HL-60 (cell line): ENCODE measurements around the gene SHC1.

ENCODE experiments used
- GABPA ChIP-seq: IDR thresholded peaks from 2 replicates; pipeline ENCODE4 v1.6.1; 2012; ENCODE audit warnings: low read depth
- POLR2AphosphoS5 ChIP-seq: IDR thresholded peaks from 2 replicates; pipeline ENCODE4 v1.6.1; 2012; ENCODE audit warnings: low read depth
- SPI1 ChIP-seq: IDR thresholded peaks from 2 replicates; pipeline ENCODE4 v1.6.1; 2012; ENCODE audit warnings: low read depth, mild to moderate bottlenecking, borderline replicate concordance
- TF ChIP-seq, protein P1 (sequence below): IDR thresholded peaks from one replicate; pipeline ENCODE4 v1.5.1; 2011; ENCODE audit warnings: low read length, control low read depth, inconsistent platforms; ENCODE audit not compliant: insufficient read depth
- TF ChIP-seq, protein P2 (sequence below): IDR thresholded peaks from 2 replicates; pipeline ENCODE4 v1.6.1; 2012; ENCODE audit warnings: low read depth; ENCODE audit not compliant: insufficient replicate concordance

DNA sequence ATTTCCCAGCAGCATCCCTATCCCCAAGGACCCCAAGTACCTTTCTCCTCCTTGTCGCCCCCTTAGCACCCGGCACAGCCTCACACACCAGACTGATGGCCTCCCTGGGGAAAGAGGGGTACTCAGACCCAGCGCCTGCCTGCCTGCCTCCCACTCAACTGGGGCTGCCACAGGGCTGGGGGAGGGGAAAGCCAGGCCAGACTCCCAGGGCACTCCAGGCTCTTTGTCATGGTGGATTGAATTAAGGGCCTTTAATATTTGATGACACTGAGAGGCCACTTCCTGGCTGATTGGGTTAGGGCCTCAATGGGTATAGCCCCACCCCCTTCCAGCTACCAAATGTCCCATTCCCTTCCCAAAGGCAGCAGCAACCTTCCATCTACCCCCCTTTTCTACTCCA is 1.8 kb downstream of the SHC1 start:
- TF ChIP-seq, protein P1, sequence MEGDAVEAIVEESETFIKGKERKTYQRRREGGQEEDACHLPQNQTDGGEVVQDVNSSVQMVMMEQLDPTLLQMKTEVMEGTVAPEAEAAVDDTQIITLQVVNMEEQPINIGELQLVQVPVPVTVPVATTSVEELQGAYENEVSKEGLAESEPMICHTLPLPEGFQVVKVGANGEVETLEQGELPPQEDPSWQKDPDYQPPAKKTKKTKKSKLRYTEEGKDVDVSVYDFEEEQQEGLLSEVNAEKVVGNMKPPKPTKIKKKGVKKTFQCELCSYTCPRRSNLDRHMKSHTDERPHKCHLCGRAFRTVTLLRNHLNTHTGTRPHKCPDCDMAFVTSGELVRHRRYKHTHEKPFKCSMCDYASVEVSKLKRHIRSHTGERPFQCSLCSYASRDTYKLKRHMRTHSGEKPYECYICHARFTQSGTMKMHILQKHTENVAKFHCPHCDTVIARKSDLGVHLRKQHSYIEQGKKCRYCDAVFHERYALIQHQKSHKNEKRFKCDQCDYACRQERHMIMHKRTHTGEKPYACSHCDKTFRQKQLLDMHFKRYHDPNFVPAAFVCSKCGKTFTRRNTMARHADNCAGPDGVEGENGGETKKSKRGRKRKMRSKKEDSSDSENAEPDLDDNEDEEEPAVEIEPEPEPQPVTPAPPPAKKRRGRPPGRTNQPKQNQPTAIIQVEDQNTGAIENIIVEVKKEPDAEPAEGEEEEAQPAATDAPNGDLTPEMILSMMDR = no peak
- TF ChIP-seq GABPA = no peak
- no peak for TF ChIP-seq POLR2AphosphoS5
- TF ChIP-seq, protein P2, sequence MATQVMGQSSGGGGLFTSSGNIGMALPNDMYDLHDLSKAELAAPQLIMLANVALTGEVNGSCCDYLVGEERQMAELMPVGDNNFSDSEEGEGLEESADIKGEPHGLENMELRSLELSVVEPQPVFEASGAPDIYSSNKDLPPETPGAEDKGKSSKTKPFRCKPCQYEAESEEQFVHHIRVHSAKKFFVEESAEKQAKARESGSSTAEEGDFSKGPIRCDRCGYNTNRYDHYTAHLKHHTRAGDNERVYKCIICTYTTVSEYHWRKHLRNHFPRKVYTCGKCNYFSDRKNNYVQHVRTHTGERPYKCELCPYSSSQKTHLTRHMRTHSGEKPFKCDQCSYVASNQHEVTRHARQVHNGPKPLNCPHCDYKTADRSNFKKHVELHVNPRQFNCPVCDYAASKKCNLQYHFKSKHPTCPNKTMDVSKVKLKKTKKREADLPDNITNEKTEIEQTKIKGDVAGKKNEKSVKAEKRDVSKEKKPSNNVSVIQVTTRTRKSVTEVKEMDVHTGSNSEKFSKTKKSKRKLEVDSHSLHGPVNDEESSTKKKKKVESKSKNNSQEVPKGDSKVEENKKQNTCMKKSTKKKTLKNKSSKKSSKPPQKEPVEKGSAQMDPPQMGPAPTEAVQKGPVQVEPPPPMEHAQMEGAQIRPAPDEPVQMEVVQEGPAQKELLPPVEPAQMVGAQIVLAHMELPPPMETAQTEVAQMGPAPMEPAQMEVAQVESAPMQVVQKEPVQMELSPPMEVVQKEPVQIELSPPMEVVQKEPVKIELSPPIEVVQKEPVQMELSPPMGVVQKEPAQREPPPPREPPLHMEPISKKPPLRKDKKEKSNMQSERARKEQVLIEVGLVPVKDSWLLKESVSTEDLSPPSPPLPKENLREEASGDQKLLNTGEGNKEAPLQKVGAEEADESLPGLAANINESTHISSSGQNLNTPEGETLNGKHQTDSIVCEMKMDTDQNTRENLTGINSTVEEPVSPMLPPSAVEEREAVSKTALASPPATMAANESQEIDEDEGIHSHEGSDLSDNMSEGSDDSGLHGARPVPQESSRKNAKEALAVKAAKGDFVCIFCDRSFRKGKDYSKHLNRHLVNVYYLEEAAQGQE = no peak
- no peak for TF ChIP-seq SPI1
